ENCODE measurements around the gene DLGAP1.

DNA sequence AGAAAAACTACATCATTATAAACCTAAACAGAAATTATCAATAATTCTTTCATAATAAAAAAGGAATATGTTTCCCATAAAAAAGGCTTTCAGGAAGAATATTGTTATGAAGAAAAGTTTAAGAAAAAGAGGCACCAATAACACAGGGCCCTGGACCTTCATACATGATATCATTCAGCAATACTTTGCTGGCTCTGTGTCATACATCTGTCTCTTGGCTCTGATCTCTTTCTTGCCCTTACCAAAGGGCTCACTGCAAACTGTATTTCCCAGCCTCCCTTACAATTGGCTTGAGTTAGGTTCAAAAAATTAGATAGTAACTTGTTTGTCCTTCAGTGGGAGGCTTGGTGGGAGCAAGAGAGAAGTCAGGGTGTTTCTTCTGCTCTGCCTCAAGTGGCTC, 506.1 kb downstream of the DLGAP1 start:
- no peak for TF ChIP-seq RFX5 (IDR thresholded peaks at IDR 0.05; ENCODE audit: low read depth, low read length)
- no peak for TF ChIP-seq MAFK (IDR thresholded peaks at IDR 0.05; ENCODE audit: low read depth, low read length)
- TF ChIP-seq, protein P1, sequence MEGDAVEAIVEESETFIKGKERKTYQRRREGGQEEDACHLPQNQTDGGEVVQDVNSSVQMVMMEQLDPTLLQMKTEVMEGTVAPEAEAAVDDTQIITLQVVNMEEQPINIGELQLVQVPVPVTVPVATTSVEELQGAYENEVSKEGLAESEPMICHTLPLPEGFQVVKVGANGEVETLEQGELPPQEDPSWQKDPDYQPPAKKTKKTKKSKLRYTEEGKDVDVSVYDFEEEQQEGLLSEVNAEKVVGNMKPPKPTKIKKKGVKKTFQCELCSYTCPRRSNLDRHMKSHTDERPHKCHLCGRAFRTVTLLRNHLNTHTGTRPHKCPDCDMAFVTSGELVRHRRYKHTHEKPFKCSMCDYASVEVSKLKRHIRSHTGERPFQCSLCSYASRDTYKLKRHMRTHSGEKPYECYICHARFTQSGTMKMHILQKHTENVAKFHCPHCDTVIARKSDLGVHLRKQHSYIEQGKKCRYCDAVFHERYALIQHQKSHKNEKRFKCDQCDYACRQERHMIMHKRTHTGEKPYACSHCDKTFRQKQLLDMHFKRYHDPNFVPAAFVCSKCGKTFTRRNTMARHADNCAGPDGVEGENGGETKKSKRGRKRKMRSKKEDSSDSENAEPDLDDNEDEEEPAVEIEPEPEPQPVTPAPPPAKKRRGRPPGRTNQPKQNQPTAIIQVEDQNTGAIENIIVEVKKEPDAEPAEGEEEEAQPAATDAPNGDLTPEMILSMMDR (conservative IDR thresholded peaks at IDR 0.05; ENCODE audit: low read depth, low read length) = no peak
- TF ChIP-seq RCOR1 (IDR thresholded peaks at IDR 0.05; ENCODE audit: insufficient replicate concordance, low read length) = no peak
- TF ChIP-seq MAZ (IDR thresholded peaks at IDR 0.05; ENCODE audit: borderline replicate concordance, low read depth, low read length) = no peak
- TF ChIP-seq POLR2A (IDR thresholded peaks at IDR 0.05; ENCODE audit: low read depth, low read length) = no peak
- no peak for TF ChIP-seq CEBPB (IDR thresholded peaks at IDR 0.05; ENCODE audit: low read depth, low read length)
- TF ChIP-seq FOS (IDR thresholded peaks at IDR 0.05; ENCODE audit: low read depth, low read length) = no peak
- TF ChIP-seq MXI1 (IDR thresholded peaks at IDR 0.05; ENCODE audit: borderline replicate concordance, low read depth, low read length) = no peak
- TF ChIP-seq, protein P2, sequence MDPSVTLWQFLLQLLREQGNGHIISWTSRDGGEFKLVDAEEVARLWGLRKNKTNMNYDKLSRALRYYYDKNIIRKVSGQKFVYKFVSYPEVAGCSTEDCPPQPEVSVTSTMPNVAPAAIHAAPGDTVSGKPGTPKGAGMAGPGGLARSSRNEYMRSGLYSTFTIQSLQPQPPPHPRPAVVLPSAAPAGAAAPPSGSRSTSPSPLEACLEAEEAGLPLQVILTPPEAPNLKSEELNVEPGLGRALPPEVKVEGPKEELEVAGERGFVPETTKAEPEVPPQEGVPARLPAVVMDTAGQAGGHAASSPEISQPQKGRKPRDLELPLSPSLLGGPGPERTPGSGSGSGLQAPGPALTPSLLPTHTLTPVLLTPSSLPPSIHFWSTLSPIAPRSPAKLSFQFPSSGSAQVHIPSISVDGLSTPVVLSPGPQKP (IDR thresholded peaks at IDR 0.05; ENCODE audit: borderline replicate concordance, low read depth, low read length) = no peak
- TF ChIP-seq, protein P3, sequence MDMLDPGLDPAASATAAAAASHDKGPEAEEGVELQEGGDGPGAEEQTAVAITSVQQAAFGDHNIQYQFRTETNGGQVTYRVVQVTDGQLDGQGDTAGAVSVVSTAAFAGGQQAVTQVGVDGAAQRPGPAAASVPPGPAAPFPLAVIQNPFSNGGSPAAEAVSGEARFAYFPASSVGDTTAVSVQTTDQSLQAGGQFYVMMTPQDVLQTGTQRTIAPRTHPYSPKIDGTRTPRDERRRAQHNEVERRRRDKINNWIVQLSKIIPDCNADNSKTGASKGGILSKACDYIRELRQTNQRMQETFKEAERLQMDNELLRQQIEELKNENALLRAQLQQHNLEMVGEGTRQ (IDR thresholded peaks at IDR 0.05; ENCODE audit: low read depth, low read length) = no peak
- no peak for TF ChIP-seq CHD1 (IDR thresholded peaks at IDR 0.05; ENCODE audit: low read depth, low read length)
